Measurements from ENCODE around the gene ADPRHL1.

- TF ChIP-seq, protein P1, sequence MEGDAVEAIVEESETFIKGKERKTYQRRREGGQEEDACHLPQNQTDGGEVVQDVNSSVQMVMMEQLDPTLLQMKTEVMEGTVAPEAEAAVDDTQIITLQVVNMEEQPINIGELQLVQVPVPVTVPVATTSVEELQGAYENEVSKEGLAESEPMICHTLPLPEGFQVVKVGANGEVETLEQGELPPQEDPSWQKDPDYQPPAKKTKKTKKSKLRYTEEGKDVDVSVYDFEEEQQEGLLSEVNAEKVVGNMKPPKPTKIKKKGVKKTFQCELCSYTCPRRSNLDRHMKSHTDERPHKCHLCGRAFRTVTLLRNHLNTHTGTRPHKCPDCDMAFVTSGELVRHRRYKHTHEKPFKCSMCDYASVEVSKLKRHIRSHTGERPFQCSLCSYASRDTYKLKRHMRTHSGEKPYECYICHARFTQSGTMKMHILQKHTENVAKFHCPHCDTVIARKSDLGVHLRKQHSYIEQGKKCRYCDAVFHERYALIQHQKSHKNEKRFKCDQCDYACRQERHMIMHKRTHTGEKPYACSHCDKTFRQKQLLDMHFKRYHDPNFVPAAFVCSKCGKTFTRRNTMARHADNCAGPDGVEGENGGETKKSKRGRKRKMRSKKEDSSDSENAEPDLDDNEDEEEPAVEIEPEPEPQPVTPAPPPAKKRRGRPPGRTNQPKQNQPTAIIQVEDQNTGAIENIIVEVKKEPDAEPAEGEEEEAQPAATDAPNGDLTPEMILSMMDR (IDR thresholded peaks at IDR 0.05) = no peak
- TF ChIP-seq POLR2A (IDR thresholded peaks at IDR 0.05) (no peak), EP300 (IDR thresholded peaks at IDR 0.05) (no peak), POLR2AphosphoS5 (IDR thresholded peaks at IDR 0.05) (no peak)
Observed at GRCh38 chr13:113359571-113359970, 93.7 kb downstream of the ADPRHL1 start.

Measured in sigmoid colon (tissue), 4 donors.